IPS-15b (cell line): Measurements from ENCODE around the gene SEMA3F.

ENCODE experiments used
- H3K27me3 ChIP-seq: one replicate; pipeline ENCODE4 v1.6.1; 2013; ENCODE audit warnings: low read length; ENCODE audit not compliant: control insufficient read depth, insufficient read depth
- H3K36me3 ChIP-seq: one replicate; pipeline ENCODE4 v1.6.1; 2013; ENCODE audit warnings: low read length; ENCODE audit not compliant: control insufficient read depth, insufficient read depth
- H3K4me1 ChIP-seq: one replicate; pipeline ENCODE4 v1.6.1; 2013; ENCODE audit warnings: mild to moderate bottlenecking, low read length; ENCODE audit not compliant: control insufficient read depth, insufficient read depth
- H3K4me3 ChIP-seq: one replicate; pipeline ENCODE4 v1.5.1; 2013; ENCODE audit warnings: low read depth, low read length
- H3K9ac ChIP-seq: one replicate; pipeline ENCODE4 v1.6.1; 2013; ENCODE audit warnings: low read depth, mild to moderate bottlenecking, low read length
- H3K9me3 ChIP-seq: one replicate; pipeline ENCODE4 v1.6.1; 2013; ENCODE audit warnings: mild to moderate bottlenecking, low read length; ENCODE audit not compliant: control insufficient read depth, insufficient read depth

SEMA3F gene

DNA sequence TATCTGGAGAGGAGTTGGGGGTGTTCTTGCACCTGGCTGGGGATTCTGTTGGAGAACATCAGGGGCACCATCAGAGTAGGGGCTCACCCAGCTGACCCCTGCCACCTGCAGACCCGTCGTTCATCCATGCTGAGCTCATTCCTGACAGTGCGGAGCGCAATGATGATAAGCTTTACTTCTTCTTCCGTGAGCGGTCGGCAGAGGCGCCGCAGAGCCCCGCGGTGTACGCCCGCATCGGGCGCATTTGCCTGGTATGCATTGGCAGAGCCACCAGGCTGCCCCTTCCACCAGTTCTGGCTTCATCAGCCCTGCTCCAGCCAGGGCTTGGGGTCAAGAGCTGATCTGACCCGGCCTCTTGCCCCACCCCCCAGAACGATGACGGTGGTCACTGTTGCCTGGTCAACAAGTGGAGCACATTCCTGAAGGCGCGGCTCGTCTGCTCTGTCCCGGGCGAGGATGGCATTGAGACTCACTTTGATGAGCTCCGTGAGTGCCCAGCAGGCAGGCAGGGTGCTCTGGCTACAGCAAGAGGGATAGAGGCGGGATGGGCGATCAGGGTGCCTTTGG is 27.5 kb downstream of the SEMA3F start:
- no peaks in the 10 kb centered on the region for H3K27me3 ChIP-seq
- no peak overlapping the region for H3K9ac ChIP-seq
- peaks cover 49% of the 10 kb centered on the region for H3K36me3 ChIP-seq
- H3K4me3 ChIP-seq: no peak overlapping the region
- H3K9me3 ChIP-seq: no peaks in the 10 kb centered on the region
- no peaks in the 10 kb centered on the region for H3K4me1 ChIP-seq

GRCh38 chr3:50183755-50184154 is 28.6 kb downstream of the SEMA3F start:
- Histone ChIP-seq H3K4me3 (no peak overlapping the region), H3K9me3 (no peaks in the 10 kb centered on the region), H3K36me3 (peaks cover 49% of the 10 kb centered on the region), H3K27me3 (no peaks in the 10 kb centered on the region), H3K9ac (no peak overlapping the region), H3K4me1 (no peaks in the 10 kb centered on the region)

- Histone ChIP-seq H3K36me3 (peaks cover 49% of the 10 kb centered on the region), H3K4me1 (no peaks in the 10 kb centered on the region), H3K9me3 (no peaks in the 10 kb centered on the region), H3K27me3 (no peaks in the 10 kb centered on the region), H3K9ac (no peak overlapping the region), H3K4me3 (no peak overlapping the region)
Measured at GRCh38 chr3:50184242-50184978, 29.3 kb downstream of the SEMA3F start.

GRCh38 chr3:50185230-50185629 is 30.1 kb downstream of the SEMA3F start:
- H3K27me3 ChIP-seq: no peaks in the 10 kb centered on the region
- no peak overlapping the region for H3K9ac ChIP-seq
- peaks cover 47% of the 10 kb centered on the region for H3K36me3 ChIP-seq
- H3K4me3 ChIP-seq: no peak overlapping the region
- H3K9me3 ChIP-seq: no peaks in the 10 kb centered on the region
- no peaks in the 10 kb centered on the region for H3K4me1 ChIP-seq

- H3K4me3 ChIP-seq: no peak overlapping the region
- H3K4me1 ChIP-seq: no peaks in the 10 kb centered on the region
- H3K36me3 ChIP-seq: peaks cover 47% of the 10 kb centered on the region
- no peak overlapping the region for H3K9ac ChIP-seq
- H3K27me3 ChIP-seq: no peaks in the 10 kb centered on the region
- H3K9me3 ChIP-seq: no peaks in the 10 kb centered on the region
Measured at GRCh38 chr3:50186096-50186495, 31.0 kb downstream of the SEMA3F start.

- H3K36me3 ChIP-seq: peaks cover 40% of the 10 kb centered on the region
- no peaks in the 10 kb centered on the region for H3K9me3 ChIP-seq
- H3K4me1 ChIP-seq: no peaks in the 10 kb centered on the region
- H3K4me3 ChIP-seq: no peak overlapping the region
- no peak overlapping the region for H3K9ac ChIP-seq
- H3K27me3 ChIP-seq: no peaks in the 10 kb centered on the region
Measured at GRCh38 chr3:50187750-50188149, 32.6 kb downstream of the SEMA3F start.

GRCh38 chr3:50189274-50189673 is 34.1 kb downstream of the SEMA3F start:
- Histone ChIP-seq H3K27me3 (no peaks in the 10 kb centered on the region), H3K9ac (no peak overlapping the region), H3K9me3 (no peaks in the 10 kb centered on the region), H3K4me3 (no peak overlapping the region), H3K36me3 (peaks cover 25% of the 10 kb centered on the region), H3K4me1 (no peaks in the 10 kb centered on the region)

GRCh38 chr3:50189989-50190388 is 34.9 kb downstream of the SEMA3F start:
- Histone ChIP-seq H3K4me1 (no peaks in the 10 kb centered on the region), H3K4me3 (no peak overlapping the region), H3K27me3 (no peaks in the 10 kb centered on the region), H3K36me3 (peaks cover 18% of the 10 kb centered on the region), H3K9me3 (no peaks in the 10 kb centered on the region), H3K9ac (no peak overlapping the region)

GRCh38 chr3:50190936-50191660 is 36.0 kb downstream of the SEMA3F start, which contains the start of gene GNAT1:
GNAT1 (plus strand) TSS chr3:50191610; CDS start chr3:50191726, 116 bp downstream.
- no peak within 1 kb of the TSS for H3K4me3 ChIP-seq
- H3K9ac ChIP-seq: no peak within 1 kb of the TSS
- H3K27me3 ChIP-seq: peaks cover 4% of the 10 kb centered on the region
- no peaks in the 10 kb centered on the region for H3K4me1 ChIP-seq
- H3K36me3 ChIP-seq: peaks cover 7% of the 10 kb centered on the region
- no peaks in the 10 kb centered on the region for H3K9me3 ChIP-seq

DNA sequence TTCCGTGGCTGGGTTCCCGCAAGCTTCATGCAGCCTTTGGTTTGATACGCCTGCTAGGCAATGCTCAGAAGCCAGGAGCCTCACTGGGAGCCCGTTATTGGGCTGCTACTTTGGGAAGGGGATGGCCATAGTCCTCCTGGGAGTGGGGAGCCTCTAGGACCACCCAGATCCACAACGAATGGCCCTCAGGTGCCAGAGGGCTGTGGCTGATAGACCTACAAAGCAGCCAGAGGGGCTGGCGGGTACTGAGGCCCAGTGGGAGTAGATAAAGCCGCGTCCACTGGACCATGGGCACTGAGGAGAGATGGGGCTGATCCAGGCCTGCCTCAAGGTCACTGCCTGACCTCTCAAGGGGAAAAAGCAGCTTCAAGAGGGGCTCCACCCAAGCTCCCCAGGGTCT is 37.0 kb downstream of the SEMA3F start:
- no peaks in the 10 kb centered on the region for H3K4me1 ChIP-seq
- no peak overlapping the region for H3K4me3 ChIP-seq
- peaks cover 6% of the 10 kb centered on the region for H3K27me3 ChIP-seq
- no peaks in the 10 kb centered on the region for H3K36me3 ChIP-seq
- no peaks in the 10 kb centered on the region for H3K9me3 ChIP-seq
- no peak overlapping the region for H3K9ac ChIP-seq

- peaks cover 6% of the 10 kb centered on the region for H3K27me3 ChIP-seq
- H3K9me3 ChIP-seq: no peaks in the 10 kb centered on the region
- no peaks in the 10 kb centered on the region for H3K36me3 ChIP-seq
- no peak overlapping the region for H3K4me3 ChIP-seq
- no peak overlapping the region for H3K9ac ChIP-seq
- no peaks in the 10 kb centered on the region for H3K4me1 ChIP-seq
Measured at GRCh38 chr3:50192689-50193141, 37.6 kb downstream of the SEMA3F start.

DNA sequence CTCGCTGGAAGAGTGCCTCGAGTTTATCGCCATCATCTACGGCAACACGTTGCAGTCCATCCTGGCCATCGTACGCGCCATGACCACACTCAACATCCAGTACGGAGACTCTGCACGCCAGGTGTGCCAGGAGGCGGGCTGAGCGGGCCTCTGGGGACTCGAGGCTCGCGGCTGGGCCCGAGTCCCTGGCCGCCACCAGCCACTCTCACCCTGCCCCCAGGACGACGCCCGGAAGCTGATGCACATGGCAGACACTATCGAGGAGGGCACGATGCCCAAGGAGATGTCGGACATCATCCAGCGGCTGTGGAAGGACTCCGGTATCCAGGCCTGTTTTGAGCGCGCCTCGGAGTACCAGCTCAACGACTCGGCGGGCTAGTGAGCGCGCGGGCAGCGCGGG is 38.2 kb downstream of the SEMA3F start:
- H3K9me3 ChIP-seq: no peaks in the 10 kb centered on the region
- peaks cover 6% of the 10 kb centered on the region for H3K27me3 ChIP-seq
- H3K9ac ChIP-seq: no peak overlapping the region
- no peaks in the 10 kb centered on the region for H3K36me3 ChIP-seq
- no peak overlapping the region for H3K4me3 ChIP-seq
- no peaks in the 10 kb centered on the region for H3K4me1 ChIP-seq
